HG03103 (cell line): ENCODE results near the gene L3MBTL1.

ENCODE experiments used
- ATAC-seq: cut with Tn5 transposase; IDR thresholded peaks from one replicate; pipeline ENCODE4 v1.9.1; 2021; ENCODE audit warnings: low read depth; ENCODE audit not compliant: unreplicated experiment

The L3MBTL1 gene

GRCh38 chr20:43507150-43508080 is at the start of gene L3MBTL1:
TSS of gene L3MBTL1 (plus strand) at chr20:43507697. CDS start at chr20:43513504, 5,807 bp downstream.
- ATAC-seq: no peak

GRCh38 chr20:43458422-43458924 is 49.0 kb upstream of the L3MBTL1 start:
- no peak for ATAC-seq

- no peak for ATAC-seq
These were observed 48.2 kb upstream of the L3MBTL1 start for GRCh38 chr20:43459022-43459942.

DNA sequence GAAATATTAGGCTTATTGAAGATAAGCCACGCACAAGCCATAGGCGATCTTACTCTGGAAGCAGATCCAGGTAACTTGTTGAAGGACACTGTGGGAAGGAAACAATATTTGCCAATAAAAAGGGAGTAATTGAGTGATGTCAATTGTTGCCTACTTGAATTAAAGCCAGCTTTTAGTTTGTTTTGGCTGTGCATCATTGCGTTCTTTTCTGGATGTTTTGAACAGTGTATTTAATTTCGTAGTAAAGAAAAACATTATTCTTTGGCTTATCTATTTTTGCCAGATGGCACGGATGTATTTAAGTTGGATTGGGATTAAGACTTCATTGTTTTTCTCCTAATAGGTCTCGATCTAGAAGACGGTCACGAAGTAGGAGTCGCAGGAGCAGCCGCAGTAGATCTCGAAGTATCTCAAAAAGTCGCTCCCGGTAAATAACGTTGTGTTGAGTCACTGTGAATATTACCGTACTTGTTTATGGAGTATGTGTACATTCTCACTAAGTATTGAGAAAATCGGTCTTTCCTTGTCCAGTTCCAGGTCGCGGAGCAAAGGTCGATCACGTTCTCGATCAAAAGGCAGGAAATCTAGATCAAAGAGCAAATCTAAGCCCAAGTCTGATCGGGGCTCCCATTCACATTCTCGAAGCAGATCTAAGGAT is 47.2 kb upstream of the L3MBTL1 start:
- no peak for ATAC-seq

GRCh38 chr20:43460830-43461200 is 46.7 kb upstream of the L3MBTL1 start:
- no peak for ATAC-seq

DNA sequence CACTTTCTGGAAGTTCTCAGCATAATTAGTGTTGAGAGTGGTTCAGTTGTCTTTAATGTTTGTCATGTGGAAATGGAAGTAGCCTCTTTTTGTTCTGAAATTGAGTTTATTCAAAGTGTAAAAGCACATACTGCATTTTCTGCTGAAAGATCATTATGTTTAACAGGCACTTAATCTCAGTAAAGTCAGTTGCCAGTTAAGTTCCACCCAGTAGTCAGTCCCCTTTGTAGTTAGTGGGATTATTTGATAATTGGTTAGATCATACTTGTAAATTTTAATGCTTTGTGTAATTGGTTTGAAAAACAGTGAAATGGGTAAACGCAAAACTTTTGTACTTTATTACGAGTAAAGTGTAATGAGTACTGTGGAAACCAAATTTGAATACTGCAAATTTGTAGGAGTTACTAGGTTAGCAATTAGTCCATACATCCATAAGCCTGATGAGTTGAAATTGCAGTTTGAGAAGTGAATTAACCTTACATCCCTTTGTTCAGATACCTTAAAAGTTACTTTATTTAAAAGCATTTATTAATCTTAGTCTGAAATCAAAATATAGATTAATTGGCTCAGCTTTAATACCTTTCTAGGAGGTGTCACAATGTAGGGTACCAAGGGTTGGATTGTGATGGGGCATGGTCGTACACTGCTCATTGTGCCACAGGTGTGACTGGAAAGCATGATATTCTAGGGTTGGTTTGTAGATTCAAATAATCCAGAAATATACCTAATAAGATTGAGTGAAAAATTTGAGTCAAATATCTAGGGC is 45.4 kb upstream of the L3MBTL1 start:
- ATAC-seq: no peak

- no peak for ATAC-seq
These were observed 44.6 kb upstream of the L3MBTL1 start for GRCh38 chr20:43462660-43463526.

DNA sequence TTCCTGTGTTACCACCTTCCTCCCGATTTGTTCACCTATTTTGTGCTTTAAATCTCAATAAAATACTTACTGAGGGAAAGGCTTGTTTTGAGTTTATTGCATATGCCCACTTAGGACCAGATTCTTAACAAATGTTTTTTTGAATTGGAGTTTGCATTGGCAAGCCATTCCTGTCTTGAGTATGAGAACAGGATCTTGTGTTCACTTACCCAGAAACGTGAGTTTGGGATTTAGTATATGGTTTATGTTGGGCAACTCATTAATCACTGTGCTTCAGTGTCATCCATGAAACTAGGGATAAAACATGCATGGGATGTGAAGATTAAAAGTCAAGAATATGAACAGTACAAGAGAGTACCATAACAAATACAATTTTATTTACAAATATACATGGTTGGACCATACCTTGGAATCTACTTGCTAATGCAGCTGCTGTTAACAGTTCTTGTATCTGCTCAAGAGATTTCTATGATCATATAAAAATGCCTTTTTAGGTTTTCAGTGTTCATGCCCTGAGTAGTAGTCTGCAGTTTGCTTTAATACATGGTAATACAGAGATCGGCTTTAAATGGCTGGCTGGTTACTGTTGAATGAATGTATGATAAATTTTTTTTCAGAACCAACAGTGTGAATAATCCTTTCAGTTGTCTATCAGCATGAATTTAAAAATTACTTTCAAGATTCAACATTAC is 43.8 kb upstream of the L3MBTL1 start:
- ATAC-seq: no peak

- ATAC-seq: no peak
These were observed 43.2 kb upstream of the L3MBTL1 start for GRCh38 chr20:43464219-43464790.

GRCh38 chr20:43465625-43465943 is 41.9 kb upstream of the L3MBTL1 start:
- ATAC-seq: no peak

DNA sequence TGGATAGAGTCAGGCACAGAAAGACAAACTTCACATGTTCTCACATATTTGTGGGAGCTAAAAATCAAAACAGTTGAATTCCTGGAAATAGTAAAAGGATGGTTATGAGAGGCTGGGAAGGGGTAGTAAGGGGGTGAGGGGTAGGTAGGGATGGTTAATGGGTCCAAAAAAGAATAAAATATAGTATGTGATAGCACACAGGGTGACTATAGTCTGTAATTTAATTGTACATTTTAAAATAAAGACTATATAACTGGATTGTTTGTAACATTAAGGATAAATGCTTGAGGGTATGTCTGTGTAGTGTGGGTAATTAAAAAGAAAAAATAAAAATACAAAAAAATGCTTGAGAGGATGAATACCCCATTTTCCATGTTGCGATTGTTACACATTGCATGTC is 39.9 kb upstream of the L3MBTL1 start:
- no peak for ATAC-seq

GRCh38 chr20:43472671-43473380 is 34.7 kb upstream of the L3MBTL1 start:
- no peak for ATAC-seq

GRCh38 chr20:43473381-43473704 is 34.2 kb upstream of the L3MBTL1 start:
- no peak for ATAC-seq

DNA sequence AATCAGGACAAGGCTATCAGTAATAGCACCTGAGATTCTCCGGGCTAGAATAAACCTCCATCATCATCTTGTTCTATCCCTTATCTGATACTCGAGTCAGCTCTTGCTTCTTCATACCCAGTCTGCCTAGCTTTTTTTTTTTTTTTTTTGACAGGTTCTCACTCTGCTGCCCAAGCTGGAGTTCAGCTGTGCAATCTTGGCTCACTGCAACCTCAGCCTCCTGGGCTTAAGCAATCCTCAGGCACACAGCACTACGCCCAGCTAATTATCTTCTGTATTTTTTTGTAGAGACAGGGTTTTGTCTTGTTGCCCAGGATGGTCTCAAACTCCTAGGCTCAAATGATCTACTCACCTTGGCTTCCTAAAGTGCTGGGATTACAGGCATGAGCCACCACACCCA is 30.3 kb upstream of the L3MBTL1 start:
- ATAC-seq: no peak

DNA sequence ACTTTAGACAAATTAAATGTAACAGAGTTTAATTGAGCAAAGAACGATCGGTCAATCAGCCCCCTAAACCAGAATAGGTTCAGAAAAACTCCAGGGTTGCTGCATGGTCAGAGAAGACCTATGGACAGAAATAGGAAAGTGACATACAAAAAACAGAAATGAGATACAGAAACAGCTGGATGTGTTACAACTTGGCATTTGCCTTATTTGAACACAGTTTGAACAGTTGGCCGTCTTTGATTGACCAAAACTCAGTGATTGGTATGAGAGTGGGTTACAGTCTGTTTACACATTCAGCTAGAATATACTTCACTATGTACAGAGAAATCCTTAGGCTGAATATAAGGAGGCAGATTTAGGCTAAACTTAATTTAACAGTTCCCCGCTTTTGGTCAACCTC is 29.9 kb upstream of the L3MBTL1 start:
- ATAC-seq: no peak

- no peak for ATAC-seq
These were observed 17.5 kb upstream of the L3MBTL1 start for GRCh38 chr20:43490038-43490437.

DNA sequence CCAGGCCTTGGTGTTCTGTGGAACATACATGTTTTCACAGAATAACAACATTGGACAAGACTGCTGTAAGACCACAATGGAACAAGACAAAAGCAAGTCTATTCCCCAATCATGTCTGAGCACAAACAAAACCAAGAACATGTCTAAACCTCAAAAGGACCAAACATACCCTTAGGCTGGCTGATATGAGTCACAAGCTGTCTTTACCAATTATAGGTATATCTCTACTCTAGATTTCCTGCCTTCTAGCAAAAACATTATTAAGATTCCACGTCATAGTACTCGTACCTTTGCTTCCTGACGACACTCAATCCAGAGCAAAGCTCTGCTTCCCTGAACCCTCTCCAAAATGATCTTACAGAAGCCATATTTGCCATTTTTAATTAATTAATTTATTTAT is 15.4 kb upstream of the L3MBTL1 start:
- ATAC-seq: peak; percentile 79

DNA sequence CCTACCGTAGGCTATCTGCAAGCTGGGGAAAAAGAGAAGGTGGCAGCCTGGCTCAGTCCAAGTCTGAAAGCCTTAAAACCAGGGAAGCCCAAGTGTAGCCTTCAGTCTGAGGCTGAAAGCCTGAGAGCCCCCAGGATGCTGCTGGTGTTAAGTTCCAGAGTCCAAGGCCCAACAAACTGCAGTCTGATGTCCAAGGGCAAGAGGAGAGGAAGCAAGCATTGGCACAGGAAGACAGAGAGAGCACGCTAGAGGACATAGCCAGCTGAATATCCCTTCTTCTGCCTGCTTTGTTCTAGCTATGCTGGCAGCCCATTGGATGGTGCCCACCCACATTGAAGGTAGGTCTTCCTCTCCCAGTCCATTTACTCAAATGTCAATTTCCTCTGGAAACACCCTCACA is 12.1 kb upstream of the L3MBTL1 start:
- no peak for ATAC-seq
